Lung (tissue), 12 donors: Measurements from ENCODE around the gene EPHB6. TPM values are rescaled to one million over a fixed set of nuclear protein-coding genes. Genes with fewer than 3 reads are reported as not detected.

ENCODE experiments used
- ATAC-seq: fragments of 200-7000 bp; cut with Tn5 transposase; one replicate; pipeline ENCODE4 v1.9.1; 2020; ENCODE audit warnings: moderate number of reproducible peaks; ENCODE audit not compliant: insufficient read depth, low FRiP score
- DNase-seq, 3 donors: peaks; one replicate each; pipeline ENCODE4 v3.0.0-alpha.2; 2013 to 2017
- H3K27ac ChIP-seq, 2 donors: one replicate each; pipeline ENCODE4 v1.5.1; 2013; ENCODE audit warnings: mild to moderate bottlenecking in 2 of 2, moderate library complexity in 2 of 2, control low read depth in 1 of 2, inconsistent platforms in 1 of 2, low read depth in 1 of 2, low read length in 1 of 2
- H3K27me3 ChIP-seq, 3 donors: one replicate each; pipeline ENCODE4 v1.5.1; 2013; ENCODE audit warnings: low read length in 2 of 3; ENCODE audit not compliant: control insufficient read depth in 3 of 3, insufficient read depth in 3 of 3
- H3K36me3 ChIP-seq, 4 donors: one replicate each; pipeline ENCODE4 v1.5.1; 2013; ENCODE audit warnings: low read length in 4 of 4, mild to moderate bottlenecking in 1 of 4, moderate library complexity in 1 of 4; ENCODE audit not compliant: control insufficient read depth in 4 of 4, insufficient read depth in 4 of 4
- H3K4me1 ChIP-seq, 5 donors: one replicate each; pipeline ENCODE4 v1.5.1; 2013; ENCODE audit warnings: low read length in 5 of 5, mild to moderate bottlenecking in 2 of 5, moderate library complexity in 1 of 5; ENCODE audit not compliant: control insufficient read depth in 5 of 5, insufficient read depth in 5 of 5
- H3K4me3 ChIP-seq: one replicate; pipeline ENCODE4 v1.5.1; 2013; ENCODE audit warnings: mild to moderate bottlenecking, control low read depth, moderate library complexity
- H3K9ac ChIP-seq, 2 donors: one replicate each; pipeline ENCODE4 v1.5.1; 2013; ENCODE audit warnings: low read length in 2 of 2, control low read depth in 1 of 2; ENCODE audit not compliant: insufficient read depth in 1 of 2
- H3K9me3 ChIP-seq, 4 donors: one replicate each; pipeline ENCODE4 v1.5.1; 2013; ENCODE audit warnings: low read length in 3 of 4, mild to moderate bottlenecking in 1 of 4, moderate library complexity in 1 of 4; ENCODE audit not compliant: control insufficient read depth in 4 of 4, insufficient read depth in 3 of 4
- WGBS, 2 donors: extraction: QIAGEN DNeasy Blood & Tissue Kit; methylation state at CpG; one replicate each; pipeline ENCODE4 v1.1.7; 2013; 5-methylcytosine and 5-hydroxymethylcytosine counted together
- polyA plus RNA-seq, 2 donors: library from polyadenylated mRNA; stranded (reverse); fragments of 200-250 nt; gene quantifications; one replicate each; pipeline ENCODE4 v1.2.1, GENCODE V29; 2013
- total RNA-seq, 2 donors: library from RNA; depleted of rRNA in 1 of 2; stranded (reverse); fragments of >200 nt in 1 of 2; gene quantifications; one replicate each; pipeline ENCODE4 v1.2.1, GENCODE V29; 2014 to 2021
- TF ChIP-seq, protein P1 (sequence below): IDR thresholded peaks from 2 replicates; pipeline ENCODE4 v1.5.1; 2012; ENCODE audit warnings: mild to moderate bottlenecking; ENCODE audit errors: control extremely low read depth, extremely low read depth
- donor health status: control.
- donor health status: control.
- donor health status: Bipolar disorder and iron deficiency.
- donor health status: healthy.
- donor health status: DM: yes; HTN: yes; CAD: no.

Gene EPHB6
- total and polyA plus RNA-seq, 4 donors: 3.2 to 18.8 (median 13.5) TPM

DNA sequence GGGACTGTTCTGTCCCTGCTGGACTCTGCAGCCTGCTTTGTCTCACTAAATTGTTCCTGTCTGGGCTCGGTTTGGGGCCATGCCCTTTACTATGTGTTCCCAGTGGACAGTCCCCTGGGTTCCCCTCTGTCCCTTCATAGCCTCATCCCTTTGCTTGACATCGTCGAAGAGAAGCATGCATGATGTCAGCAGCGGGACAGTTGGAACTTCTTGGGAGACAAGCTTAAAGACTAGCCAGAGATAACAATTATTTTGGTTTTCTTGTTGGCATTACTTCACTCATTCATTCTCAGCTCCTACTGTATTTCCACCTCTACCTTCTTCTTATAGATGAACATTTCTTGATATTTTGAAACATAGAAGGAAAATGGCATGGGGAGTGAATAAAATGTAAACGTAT, 2.7 kb downstream of the EPHB6 start:
- Histone ChIP-seq H3K36me3 (peaks cover 0 to 7% (median 4%) of the 10 kb centered on the region in 4 donors), H3K4me1 (peaks cover 0 to 27% (median 6%) of the 10 kb centered on the region in 5 donors), H3K9ac (no peak overlapping the region), H3K4me3 (no peak overlapping the region), H3K9me3 (no peaks in the 10 kb centered on the region), H3K27ac (no peak overlapping the region), H3K27me3 (no peaks in the 10 kb centered on the region)
- ATAC-seq (no peak), DNase-seq (no peak)
- TF ChIP-seq, protein P1, sequence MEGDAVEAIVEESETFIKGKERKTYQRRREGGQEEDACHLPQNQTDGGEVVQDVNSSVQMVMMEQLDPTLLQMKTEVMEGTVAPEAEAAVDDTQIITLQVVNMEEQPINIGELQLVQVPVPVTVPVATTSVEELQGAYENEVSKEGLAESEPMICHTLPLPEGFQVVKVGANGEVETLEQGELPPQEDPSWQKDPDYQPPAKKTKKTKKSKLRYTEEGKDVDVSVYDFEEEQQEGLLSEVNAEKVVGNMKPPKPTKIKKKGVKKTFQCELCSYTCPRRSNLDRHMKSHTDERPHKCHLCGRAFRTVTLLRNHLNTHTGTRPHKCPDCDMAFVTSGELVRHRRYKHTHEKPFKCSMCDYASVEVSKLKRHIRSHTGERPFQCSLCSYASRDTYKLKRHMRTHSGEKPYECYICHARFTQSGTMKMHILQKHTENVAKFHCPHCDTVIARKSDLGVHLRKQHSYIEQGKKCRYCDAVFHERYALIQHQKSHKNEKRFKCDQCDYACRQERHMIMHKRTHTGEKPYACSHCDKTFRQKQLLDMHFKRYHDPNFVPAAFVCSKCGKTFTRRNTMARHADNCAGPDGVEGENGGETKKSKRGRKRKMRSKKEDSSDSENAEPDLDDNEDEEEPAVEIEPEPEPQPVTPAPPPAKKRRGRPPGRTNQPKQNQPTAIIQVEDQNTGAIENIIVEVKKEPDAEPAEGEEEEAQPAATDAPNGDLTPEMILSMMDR: no peak
- 83 to 91% methylated on average over 5 of the region's 5 CpGs for WGBS, 2 donors

GRCh38 chr7:142859411-142859810, 4.5 kb downstream of the EPHB6 start:
- peaks cover 0 to 9% (median 8%) of the 10 kb centered on the region in 4 donors for H3K36me3 ChIP-seq
- H3K27me3 ChIP-seq: no peaks in the 10 kb centered on the region
- peak in 1 of 3 donors; percentile 8 for DNase-seq
- H3K4me1 ChIP-seq: peaks cover 0 to 24% (median 6%) of the 10 kb centered on the region in 5 donors
- TF ChIP-seq, protein P1: no peak
- H3K9ac ChIP-seq: no peak overlapping the region
- H3K4me3 ChIP-seq: no peak overlapping the region
- H3K9me3 ChIP-seq: no peaks in the 10 kb centered on the region
- no peak overlapping the region for H3K27ac ChIP-seq
- ATAC-seq: no peak

DNA sequence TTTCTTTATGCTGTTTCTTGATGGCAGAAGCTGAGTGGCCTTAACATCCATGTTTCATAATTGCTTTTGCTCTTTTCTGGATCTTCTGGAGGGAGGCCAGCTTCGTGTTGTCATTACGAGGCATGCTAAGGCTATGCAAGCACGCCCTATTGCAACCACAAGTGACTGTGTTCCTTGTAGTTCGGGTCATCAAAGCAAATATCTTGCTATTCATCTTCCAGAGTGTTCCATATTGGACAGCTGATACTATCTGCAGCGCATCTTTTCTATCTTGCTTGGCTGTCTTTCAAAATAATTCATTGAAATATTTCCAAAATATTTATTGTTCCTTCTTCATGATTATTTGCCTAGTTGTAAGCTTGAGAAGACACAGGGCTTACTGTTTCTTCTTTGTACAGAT, 5.0 kb downstream of the EPHB6 start:
- DNase-seq: peak; percentile 73 to 88 (median 85)
- H3K27me3 ChIP-seq: no peaks in the 10 kb centered on the region
- TF ChIP-seq, protein P1: no peak
- H3K27ac ChIP-seq: no peak overlapping the region
- H3K9me3 ChIP-seq: no peaks in the 10 kb centered on the region
- WGBS, 2 donors: 33 to 43% methylated on average over 5 of the region's 5 CpGs
- H3K36me3 ChIP-seq: peaks cover 0 to 9% (median 8%) of the 10 kb centered on the region in 4 donors
- H3K9ac ChIP-seq: no peak overlapping the region
- ATAC-seq: no peak
- H3K4me3 ChIP-seq: no peak overlapping the region
- peaks cover 0 to 25% (median 6%) of the 10 kb centered on the region in 5 donors for H3K4me1 ChIP-seq

DNA sequence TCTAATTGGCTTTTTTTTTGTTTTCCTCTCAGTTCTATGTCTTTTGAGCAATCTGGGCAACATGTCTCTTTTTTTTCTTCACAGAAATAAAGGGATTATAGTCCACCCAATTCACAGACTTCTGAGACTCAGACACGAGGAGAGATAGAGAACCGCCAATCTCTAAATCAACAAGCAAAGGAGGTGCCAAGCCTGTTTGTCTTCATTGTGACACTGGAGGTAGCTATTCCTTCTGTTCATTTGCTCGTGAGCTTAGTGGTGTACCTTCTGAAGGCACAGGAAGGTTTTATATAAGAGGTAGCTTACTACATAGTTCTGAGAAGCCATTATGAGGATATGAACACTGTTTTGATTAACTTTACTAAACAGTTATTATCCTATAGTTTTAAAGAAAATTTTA, 6.1 kb downstream of the EPHB6 start:
- Histone ChIP-seq H3K4me3 (no peak overlapping the region), H3K4me1 (peaks cover 0 to 24% (median 4%) of the 10 kb centered on the region in 5 donors), H3K36me3 (peaks cover 0 to 9% (median 8%) of the 10 kb centered on the region in 4 donors), H3K27ac (no peak overlapping the region), H3K9me3 (no peaks in the 10 kb centered on the region), H3K27me3 (no peaks in the 10 kb centered on the region), H3K9ac (no peak overlapping the region)
- TF ChIP-seq, protein P1: no peak
- WGBS, 2 donors: 80 to 86% methylated on average over 3 of the region's 3 CpGs
- DNase-seq: no peak
- no peak for ATAC-seq
